Hepatocyte (in vitro differentiated cells): Measurements from ENCODE around the gene TNXB. TPM values are rescaled to one million over a fixed set of nuclear protein-coding genes. Genes with fewer than 3 reads are reported as not detected.
A peak's percentile ranks its signal among the peaks of the same experiment; 100 is the strongest.
"Not testable (repeated sequence)": the region's sequence is repeated elsewhere in the genome, so short reads cannot be mapped to it uniquely, and the experiment has no call there.

ENCODE experiments used
- DNase-seq: peaks from one replicate; pipeline ENCODE4 v3.0.0-alpha.2; 2016; ENCODE audit warnings: low spot score
- H2AFZ ChIP-seq: fragments of 200-600 bp; sonication (generic); 2 replicates; pipeline ENCODE4 v1.6.0; 2016; ENCODE audit warnings: antibody characterized with exemption, mild to moderate bottlenecking
- H3K27ac ChIP-seq: fragments of 200-600 bp; sonication (generic); 2 replicates; pipeline ENCODE4 v1.5.1; 2016; ENCODE audit warnings: mild to moderate bottlenecking
- H3K27me3 ChIP-seq: fragments of 200-600 bp; sonication (generic); 2 replicates; pipeline ENCODE4 v1.6.1; 2016
- H3K36me3 ChIP-seq: fragments of 200-600 bp; sonication (generic); replicated peaks from 2 replicates; pipeline ENCODE4 v1.5.1; 2016; ENCODE audit warnings: low read depth; ENCODE audit not compliant: insufficient read depth
- H3K4me1 ChIP-seq: fragments of 200-600 bp; sonication (generic); 2 replicates; pipeline ENCODE4 v1.5.1; 2016; ENCODE audit warnings: mild to moderate bottlenecking, moderate library complexity; ENCODE audit not compliant: insufficient read depth
- H3K4me2 ChIP-seq: fragments of 200-600 bp; sonication (generic); 2 replicates; pipeline ENCODE4 v1.6.0; 2016
- H3K4me3 ChIP-seq: fragments of 200-600 bp; sonication (generic); 2 replicates; pipeline ENCODE4 v1.5.1; 2016; ENCODE audit warnings: mild to moderate bottlenecking
- H3K79me2 ChIP-seq: fragments of 200-600 bp; sonication (generic); 2 replicates; pipeline ENCODE4 v1.6.0; 2017; ENCODE audit warnings: mild to moderate bottlenecking
- H3K9me2 ChIP-seq: fragments of 200-600 bp; sonication (generic); replicated peaks from 2 replicates; pipeline ENCODE4 v1.6.0; 2017; ENCODE audit warnings: mild to moderate bottlenecking; ENCODE audit not compliant: insufficient read depth
- H3K9me3 ChIP-seq: fragments of 200-600 bp; sonication (generic); 2 replicates; pipeline ENCODE4 v1.5.1; 2016; ENCODE audit warnings: low read depth, mild to moderate bottlenecking
- H4K20me1 ChIP-seq: fragments of 200-600 bp; sonication (generic); 2 replicates; pipeline ENCODE4 v1.6.0; 2016; ENCODE audit warnings: mild to moderate bottlenecking; ENCODE audit not compliant: insufficient read depth, poor library complexity, severe bottlenecking
- WGBS: methylation state at CpG from one replicate; pipeline ENCODE4 v1.1.6; 2016; ENCODE audit warnings: low lambda C conversion rate; ENCODE audit errors: missing lambda C conversion rate; 5-methylcytosine and 5-hydroxymethylcytosine counted together
- polyA plus RNA-seq: library from polyadenylated mRNA; unstranded; fragments of >200 nt; fragmentation: Nextera tagmentation; extraction: Ambion mirVana; gene quantifications from 2 replicates; pipeline ENCODE4 v1.2.1, GENCODE V29; 2016
- total RNA-seq: library from RNA; depleted of rRNA; stranded (reverse); fragments of >200 nt; gene quantifications from 2 replicates; pipeline ENCODE4 v1.2.3, GENCODE V29; 2014

The TNXB gene
- total and polyA plus RNA-seq, 2 experiments from 2014 or later: 9.2 to 11.6 TPM

DNA sequence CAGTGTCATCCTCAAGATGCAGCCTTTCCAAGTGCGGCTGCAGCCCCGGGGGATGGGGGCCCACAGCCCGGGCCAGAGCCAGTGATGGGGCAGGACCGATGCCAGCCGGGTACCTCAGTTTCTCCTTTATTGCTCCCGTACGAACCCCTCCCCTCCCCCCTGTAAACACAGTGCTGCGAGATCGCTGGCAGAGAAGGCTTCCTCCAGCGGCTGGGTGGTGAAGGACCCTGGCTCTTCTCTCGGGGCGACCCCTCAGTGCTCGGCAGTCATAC lies 68.2 kb downstream of the TNXB start:
- WGBS: no CpG with 5 or more reads among the region's 13 CpGs

GRCh38 chr6:32040299-32041049 lies 68.7 kb downstream of the TNXB start:
- H3K27me3 ChIP-seq, DNase-seq, H3K9me2 ChIP-seq, H3K4me3 ChIP-seq, H2AFZ ChIP-seq, H3K79me2 ChIP-seq, H3K27ac ChIP-seq, H3K36me3 ChIP-seq, H3K4me1 ChIP-seq, H3K9me3 ChIP-seq, H4K20me1 ChIP-seq, H3K4me2 ChIP-seq: not testable (repeated sequence)
- 92% methylated on average over 10 of the region's 43 CpGs for WGBS

More for the DNA sequence above, 68.2 kb downstream of the TNXB start:
- H3K4me2 ChIP-seq, H3K4me3 ChIP-seq, H3K9me3 ChIP-seq, H3K27me3 ChIP-seq, H3K36me3 ChIP-seq, DNase-seq, H3K27ac ChIP-seq, H3K79me2 ChIP-seq, H3K9me2 ChIP-seq, H2AFZ ChIP-seq, H4K20me1 ChIP-seq, H3K4me1 ChIP-seq: not testable (repeated sequence)

DNA sequence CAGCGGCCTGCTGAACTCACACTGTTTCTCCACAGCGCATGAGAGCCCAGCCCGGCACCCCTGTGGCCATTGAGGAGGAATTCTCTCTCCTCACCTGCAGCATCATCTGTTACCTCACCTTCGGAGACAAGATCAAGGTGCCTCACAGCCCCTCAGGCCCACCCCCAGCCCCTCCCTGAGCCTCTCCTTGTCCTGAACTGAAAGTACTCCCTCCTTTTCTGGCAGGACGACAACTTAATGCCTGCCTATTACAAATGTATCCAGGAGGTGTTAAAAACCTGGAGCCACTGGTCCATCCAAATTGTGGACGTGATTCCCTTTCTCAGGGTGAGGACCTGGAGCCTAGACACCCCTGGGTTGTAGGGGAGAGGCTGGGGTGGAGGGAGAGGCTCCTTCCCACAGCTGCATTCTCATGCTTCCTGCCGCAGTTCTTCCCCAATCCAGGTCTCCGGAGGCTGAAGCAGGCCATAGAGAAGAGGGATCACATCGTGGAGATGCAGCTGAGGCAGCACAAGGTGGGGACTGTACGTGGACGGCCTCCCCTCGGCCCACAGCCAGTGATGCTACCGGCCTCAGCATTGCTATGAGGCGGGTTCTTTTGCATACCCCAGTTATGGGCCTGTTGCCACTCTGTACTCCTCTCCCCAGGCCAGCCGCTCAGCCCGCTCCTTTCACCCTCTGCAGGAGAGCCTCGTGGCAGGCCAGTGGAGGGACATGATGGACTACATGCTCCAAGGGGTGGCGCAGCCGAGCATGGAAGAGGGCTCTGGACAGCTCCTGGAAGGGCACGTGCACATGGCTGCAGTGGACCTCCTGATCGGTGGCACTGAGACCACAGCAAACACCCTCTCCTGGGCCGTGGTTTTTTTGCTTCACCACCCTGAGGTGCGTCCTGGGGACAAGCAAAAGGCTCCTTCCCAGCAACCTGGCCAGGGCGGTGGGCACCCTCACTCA lies 69.5 kb downstream of the TNXB start:
- H3K4me1 ChIP-seq, H3K4me3 ChIP-seq, H4K20me1 ChIP-seq, H3K36me3 ChIP-seq, H3K27me3 ChIP-seq, H3K4me2 ChIP-seq, H3K9me2 ChIP-seq, H3K9me3 ChIP-seq, H3K79me2 ChIP-seq, H2AFZ ChIP-seq, DNase-seq, H3K27ac ChIP-seq: not testable (repeated sequence)
- 85% methylated on average over 23 of the region's 24 CpGs for WGBS

- not testable (repeated sequence) for H3K9me2 ChIP-seq, H3K27me3 ChIP-seq, H4K20me1 ChIP-seq, H3K4me3 ChIP-seq, H3K9me3 ChIP-seq, H3K79me2 ChIP-seq, H3K4me1 ChIP-seq, H3K36me3 ChIP-seq, H2AFZ ChIP-seq, H3K4me2 ChIP-seq, DNase-seq, H3K27ac ChIP-seq
- 85% methylated on average over 3 of the region's 5 CpGs for WGBS
Measured at GRCh38 chr6:32038878-32039277, 70.3 kb downstream of the TNXB start.

DNA sequence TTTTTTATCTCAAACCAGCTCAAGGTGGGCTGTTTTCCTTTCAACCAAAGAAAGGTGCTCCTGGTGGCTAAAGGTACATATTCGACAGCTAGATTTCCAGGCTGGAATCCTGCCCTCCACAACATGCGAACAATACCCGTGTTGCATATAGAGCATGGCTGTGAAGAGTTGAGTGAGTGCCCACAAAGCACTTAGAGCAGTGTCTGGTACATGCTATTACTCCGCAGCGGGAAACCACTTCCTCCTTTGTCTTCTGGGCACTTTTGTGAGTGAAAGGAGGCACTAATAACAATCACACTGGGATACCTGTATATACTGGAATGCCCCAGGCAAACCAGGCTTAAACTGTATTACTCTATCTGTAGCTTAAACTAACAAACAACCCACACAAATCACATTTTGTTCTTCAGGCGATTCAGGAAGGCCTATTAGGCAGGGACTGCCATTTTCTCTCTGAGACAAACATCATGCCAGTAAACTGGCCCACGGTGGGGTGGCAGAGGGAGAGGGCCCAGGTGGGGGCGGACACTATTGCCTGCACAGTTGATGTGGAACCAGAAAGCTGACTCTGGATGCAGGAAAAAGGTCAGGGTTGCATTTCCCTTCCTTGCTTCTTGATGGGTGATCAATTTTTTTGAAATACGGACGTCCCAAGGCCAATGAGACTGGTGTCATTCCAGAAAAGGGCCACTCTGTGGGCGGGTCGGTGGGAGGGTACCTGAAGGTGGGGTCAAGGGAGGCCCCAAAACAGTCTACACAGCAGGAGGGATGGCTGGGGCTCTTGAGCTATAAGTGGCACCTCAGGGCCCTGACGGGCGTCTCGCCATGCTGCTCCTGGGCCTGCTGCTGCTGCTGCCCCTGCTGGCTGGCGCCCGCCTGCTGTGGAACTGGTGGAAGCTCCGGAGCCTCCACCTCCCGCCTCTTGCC lies 71.3 kb downstream of the TNXB start, which contains the start of gene CYP21A2:
Gene CYP21A2 (plus strand): TSS at position 818 of the 927 bp plus-strand sequence. CDS start 8 bp downstream, at position 826.
- not testable (repeated sequence) for H3K9me3 ChIP-seq, H3K4me1 ChIP-seq, H3K36me3 ChIP-seq, H3K4me3 ChIP-seq, H2AFZ ChIP-seq, H3K27me3 ChIP-seq, DNase-seq, H3K79me2 ChIP-seq, H3K4me2 ChIP-seq, H4K20me1 ChIP-seq, H3K9me2 ChIP-seq
- H3K27ac ChIP-seq: peak within 1 kb of the TSS; percentile 68
- WGBS: 84% methylated on average over 14 of the region's 19 CpGs

- H3K36me3 ChIP-seq, H3K4me3 ChIP-seq, H3K9me3 ChIP-seq, H3K4me1 ChIP-seq, H3K9me2 ChIP-seq, H2AFZ ChIP-seq, H3K4me2 ChIP-seq, H4K20me1 ChIP-seq, DNase-seq, H3K27me3 ChIP-seq, H3K79me2 ChIP-seq: not testable (repeated sequence)
- peak overlapping the region; percentile 20 for H3K27ac ChIP-seq
- WGBS: 95% methylated on average over 4 of the region's 5 CpGs
Measured at GRCh38 chr6:32037136-32037535, 72.0 kb downstream of the TNXB start.

DNA sequence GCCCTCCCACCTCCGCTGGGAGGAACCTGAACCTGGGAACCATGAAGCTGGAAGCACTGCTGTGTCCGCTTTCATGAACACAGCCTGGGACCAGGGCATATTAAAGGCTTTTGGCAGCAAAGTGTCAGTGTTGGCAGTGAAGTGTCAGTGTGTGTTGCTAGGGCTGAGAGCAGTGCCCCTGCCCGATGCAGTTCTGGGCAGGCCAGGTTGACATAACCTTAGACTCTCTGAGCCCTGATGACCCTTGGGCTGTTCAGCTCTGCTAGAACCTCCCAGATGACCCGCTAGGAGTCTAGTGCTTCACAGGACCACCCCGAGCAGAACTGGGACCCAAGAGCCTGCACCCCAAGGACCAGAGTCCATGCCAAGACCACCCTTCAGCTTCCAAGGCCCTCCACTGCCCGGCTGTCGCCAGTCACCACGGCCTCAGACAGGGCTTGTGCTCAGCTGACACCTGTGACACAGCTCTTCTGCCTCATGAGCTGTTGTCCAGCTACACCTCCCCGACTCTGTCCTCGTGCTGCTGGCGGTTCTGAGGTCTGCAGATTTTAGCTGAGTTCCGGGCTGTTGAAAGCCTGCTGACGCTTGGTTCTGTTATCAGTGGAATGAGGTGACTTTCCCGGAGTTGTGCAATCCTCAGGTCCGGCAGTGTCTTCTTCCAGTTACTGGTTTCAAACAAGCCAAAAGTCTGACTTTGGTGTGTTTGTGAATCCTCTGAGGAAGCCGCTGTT lies 73.7 kb downstream of the TNXB start:
- no CpG with 5 or more reads among the region's 16 CpGs for WGBS
- not testable (repeated sequence) for H3K27me3 ChIP-seq, H3K4me1 ChIP-seq, H3K9me3 ChIP-seq, H4K20me1 ChIP-seq, H3K27ac ChIP-seq, H3K79me2 ChIP-seq, H3K4me3 ChIP-seq, H3K36me3 ChIP-seq, H3K4me2 ChIP-seq, H3K9me2 ChIP-seq, DNase-seq, H2AFZ ChIP-seq

- H4K20me1 ChIP-seq, H3K27ac ChIP-seq, H3K4me3 ChIP-seq, H3K4me1 ChIP-seq, H3K79me2 ChIP-seq, H3K36me3 ChIP-seq, H3K27me3 ChIP-seq, H2AFZ ChIP-seq, H3K9me3 ChIP-seq, H3K9me2 ChIP-seq, H3K4me2 ChIP-seq, DNase-seq: not testable (repeated sequence)
- WGBS: 92% methylated on average over 7 of the region's 14 CpGs
Measured at GRCh38 chr6:32029553-32029952, 79.6 kb downstream of the TNXB start.
